ENCODE measurements around the gene NRXN3. TPM values are rescaled to one million over a fixed set of nuclear protein-coding genes. Genes with fewer than 3 reads are reported as not detected.
"Not testable (repeated sequence)": the region's sequence is repeated elsewhere in the genome, so short reads cannot be mapped to it uniquely, and the experiment has no call there.

The NRXN3 gene
- total and polyA plus RNA-seq, 3 experiments from 2014 or later: not detected

GRCh38 chr14:78412475-78412874 lies 242.3 kb downstream of the NRXN3 start:
- no peaks in the 10 kb centered on the region for H3K27me3 Mint-ChIP-seq
- Histone ChIP-seq H3K4me1 (ENCODE audit: insufficient read depth, low read length) (no peaks in the 10 kb centered on the region), H3K9me3 (ENCODE audit: low read length) (no peaks in the 10 kb centered on the region), H3K27me3 (ENCODE audit: insufficient read depth, low read length, poor library complexity, severe bottlenecking) (no peaks in the 10 kb centered on the region), H3K4me3 (ENCODE audit: low read length) (no peak overlapping the region), H3K27ac (ENCODE audit: low read depth, low read length) (no peak overlapping the region), H3K36me3 (ENCODE audit: insufficient read depth, low read length) (no peaks in the 10 kb centered on the region)
- no peaks in the 10 kb centered on the region for H3K4me1 Mint-ChIP-seq
- H3K4me3 Mint-ChIP-seq: no peak overlapping the region
- H3K9me3 Mint-ChIP-seq: peaks cover 0 to 5% (median 0%) of the 10 kb centered on the region in 5 donors
- peaks cover 0 to 1% (median 0%) of the 10 kb centered on the region in 3 donors for H3K36me3 Mint-ChIP-seq
- DNase-seq: no peak
- ChIA-PET POLR2A (no interaction called here), CTCF (no interaction called here)
- no peak overlapping the region for H3K27ac Mint-ChIP-seq

GRCh38 chr14:78414172-78414571 lies 244.0 kb downstream of the NRXN3 start:
- no peak for DNase-seq
- POLR2A ChIA-PET: no interaction called here

GRCh38 chr14:78417532-78417931 lies 247.4 kb downstream of the NRXN3 start:
- Mint-ChIP-seq H3K4me1 (no peaks in the 10 kb centered on the region), H3K9me3 (peaks cover 0 to 3% (median 0%) of the 10 kb centered on the region in 5 donors), H3K4me3 (no peak overlapping the region), H3K27ac (no peak overlapping the region), H3K36me3 (no peaks in the 10 kb centered on the region), H3K27me3 (no peaks in the 10 kb centered on the region)
- ChIA-PET CTCF (interaction anchor here (2.5 kb wide), 1 partner anchor 8 kb away, joined by 5 read pairs; no protein-coding TSS in a partner anchor), POLR2A (no interaction called here)
- no peaks in the 10 kb centered on the region for H3K9me3 ChIP-seq (ENCODE audit: low read length)
- H3K36me3 ChIP-seq (ENCODE audit: insufficient read depth, low read length): no peaks in the 10 kb centered on the region
- H3K27me3 ChIP-seq (ENCODE audit: insufficient read depth, low read length, poor library complexity, severe bottlenecking): no peaks in the 10 kb centered on the region
- no peak overlapping the region for H3K4me3 ChIP-seq (ENCODE audit: low read length)
- no peaks in the 10 kb centered on the region for H3K4me1 ChIP-seq (ENCODE audit: insufficient read depth, low read length)
- H3K27ac ChIP-seq (ENCODE audit: low read depth, low read length): no peak overlapping the region
- no peak for DNase-seq

More at GRCh38 chr14:78414172-78414571, 244.0 kb downstream of the NRXN3 start:
- H3K36me3 ChIP-seq (ENCODE audit: insufficient read depth, low read length): no peaks in the 10 kb centered on the region
- H3K4me3 ChIP-seq (ENCODE audit: low read length): no peak overlapping the region
- Mint-ChIP-seq H3K36me3 (no peaks in the 10 kb centered on the region), H3K27me3 (no peaks in the 10 kb centered on the region), H3K27ac (no peak overlapping the region), H3K4me1 (no peaks in the 10 kb centered on the region), H3K9me3 (peaks cover 0 to 3% (median 0%) of the 10 kb centered on the region in 5 donors), H3K4me3 (no peak overlapping the region)
- H3K4me1 ChIP-seq (ENCODE audit: insufficient read depth, low read length): no peaks in the 10 kb centered on the region
- H3K9me3 ChIP-seq (ENCODE audit: low read length): no peaks in the 10 kb centered on the region
- H3K27me3 ChIP-seq (ENCODE audit: insufficient read depth, low read length, poor library complexity, severe bottlenecking): no peaks in the 10 kb centered on the region
- H3K27ac ChIP-seq (ENCODE audit: low read depth, low read length): no peak overlapping the region
- CTCF ChIA-PET: no interaction called here

GRCh38 chr14:78424311-78424710 lies 254.1 kb downstream of the NRXN3 start:
- peaks cover 0 to 2% (median 0%) of the 10 kb centered on the region in 5 donors for H3K9me3 Mint-ChIP-seq
- H3K4me1 Mint-ChIP-seq: no peaks in the 10 kb centered on the region

GRCh38 chr14:78425330-78425729 lies 255.2 kb downstream of the NRXN3 start:
- no peak overlapping the region for H3K4me3 ChIP-seq (ENCODE audit: low read length)
- Mint-ChIP-seq H3K27me3 (no peaks in the 10 kb centered on the region), H3K27ac (no peak overlapping the region), H3K36me3 (no peaks in the 10 kb centered on the region), H3K4me1 (no peaks in the 10 kb centered on the region), H3K9me3 (peaks cover 0 to 2% (median 0%) of the 10 kb centered on the region in 5 donors), H3K4me3 (no peak overlapping the region)
- H3K36me3 ChIP-seq (ENCODE audit: insufficient read depth, low read length): no peaks in the 10 kb centered on the region
- CTCF ChIA-PET: no interaction called here
- H3K27me3 ChIP-seq (ENCODE audit: insufficient read depth, low read length, poor library complexity, severe bottlenecking): no peaks in the 10 kb centered on the region
- H3K4me1 ChIP-seq (ENCODE audit: insufficient read depth, low read length): no peaks in the 10 kb centered on the region
- no peak overlapping the region for H3K27ac ChIP-seq (ENCODE audit: low read depth, low read length)
- POLR2A ChIA-PET: no interaction called here
- DNase-seq: no peak
- H3K9me3 ChIP-seq (ENCODE audit: low read length): no peaks in the 10 kb centered on the region

More at GRCh38 chr14:78424311-78424710, 254.1 kb downstream of the NRXN3 start:
- Histone ChIP-seq H3K4me1 (ENCODE audit: insufficient read depth, low read length) (no peaks in the 10 kb centered on the region), H3K27ac (ENCODE audit: low read depth, low read length) (no peak overlapping the region), H3K4me3 (ENCODE audit: low read length) (no peak overlapping the region), H3K27me3 (ENCODE audit: insufficient read depth, low read length, poor library complexity, severe bottlenecking) (no peaks in the 10 kb centered on the region), H3K36me3 (ENCODE audit: insufficient read depth, low read length) (no peaks in the 10 kb centered on the region), H3K9me3 (ENCODE audit: low read length) (no peaks in the 10 kb centered on the region)
- H3K27me3 Mint-ChIP-seq: no peaks in the 10 kb centered on the region
- ChIA-PET POLR2A (no interaction called here), CTCF (no interaction called here)
- no peak overlapping the region for H3K27ac Mint-ChIP-seq
- DNase-seq: no peak
- H3K36me3 Mint-ChIP-seq: no peaks in the 10 kb centered on the region
- H3K4me3 Mint-ChIP-seq: no peak overlapping the region

GRCh38 chr14:78425782-78426181 lies 255.6 kb downstream of the NRXN3 start:
- ChIA-PET POLR2A (no interaction called here), CTCF (no interaction called here)
- no peaks in the 10 kb centered on the region for H3K36me3 ChIP-seq (ENCODE audit: insufficient read depth, low read length)
- H3K4me3 ChIP-seq (ENCODE audit: low read length): no peak overlapping the region
- Mint-ChIP-seq H3K9me3 (peaks cover 0 to 2% (median 0%) of the 10 kb centered on the region in 5 donors), H3K27ac (no peak overlapping the region), H3K4me1 (no peaks in the 10 kb centered on the region), H3K36me3 (no peaks in the 10 kb centered on the region), H3K4me3 (no peak overlapping the region), H3K27me3 (no peaks in the 10 kb centered on the region)
- H3K4me1 ChIP-seq (ENCODE audit: insufficient read depth, low read length): no peaks in the 10 kb centered on the region
- DNase-seq: no peak
- H3K27ac ChIP-seq (ENCODE audit: low read depth, low read length): no peak overlapping the region
- no peaks in the 10 kb centered on the region for H3K9me3 ChIP-seq (ENCODE audit: low read length)
- no peaks in the 10 kb centered on the region for H3K27me3 ChIP-seq (ENCODE audit: insufficient read depth, low read length, poor library complexity, severe bottlenecking)

GRCh38 chr14:78432046-78432445 lies 261.9 kb downstream of the NRXN3 start:
- Mint-ChIP-seq H3K36me3 (no peaks in the 10 kb centered on the region), H3K4me3 (no peak overlapping the region), H3K27ac (no peak overlapping the region), H3K4me1 (no peaks in the 10 kb centered on the region), H3K9me3 (peaks cover 0 to 6% (median 0%) of the 10 kb centered on the region in 5 donors), H3K27me3 (no peaks in the 10 kb centered on the region)
- Histone ChIP-seq H3K27ac (ENCODE audit: low read depth, low read length) (no peak overlapping the region), H3K27me3 (ENCODE audit: insufficient read depth, low read length, poor library complexity, severe bottlenecking) (no peaks in the 10 kb centered on the region), H3K4me1 (ENCODE audit: insufficient read depth, low read length) (no peaks in the 10 kb centered on the region), H3K9me3 (ENCODE audit: low read length) (no peaks in the 10 kb centered on the region), H3K36me3 (ENCODE audit: insufficient read depth, low read length) (no peaks in the 10 kb centered on the region), H3K4me3 (ENCODE audit: low read length) (no peak overlapping the region)
- DNase-seq: no peak
- POLR2A ChIA-PET: no interaction called here
- CTCF ChIA-PET: no interaction called here

GRCh38 chr14:78437448-78437847 lies 267.3 kb downstream of the NRXN3 start:
- H3K4me3 Mint-ChIP-seq; H3K9me3 ChIP-seq (ENCODE audit: low read length); H3K36me3 ChIP-seq (ENCODE audit: insufficient read depth, low read length); H3K27ac ChIP-seq (ENCODE audit: low read depth, low read length); POLR2A ChIA-PET; H3K36me3 Mint-ChIP-seq; H3K27me3 ChIP-seq (ENCODE audit: insufficient read depth, low read length, poor library complexity, severe bottlenecking); CTCF ChIA-PET; H3K27ac Mint-ChIP-seq; H3K4me1 Mint-ChIP-seq; H3K4me3 ChIP-seq (ENCODE audit: low read length); DNase-seq; H3K27me3 Mint-ChIP-seq; H3K4me1 ChIP-seq (ENCODE audit: insufficient read depth, low read length); H3K9me3 Mint-ChIP-seq: not testable (repeated sequence)

GRCh38 chr14:78440356-78440894 lies 270.3 kb downstream of the NRXN3 start:
- no peak overlapping the region for H3K27ac ChIP-seq (ENCODE audit: low read depth, low read length)
- H3K4me1 ChIP-seq (ENCODE audit: insufficient read depth, low read length): no peaks in the 10 kb centered on the region
- Mint-ChIP-seq H3K4me1 (no peaks in the 10 kb centered on the region), H3K36me3 (peaks cover 0 to 3% (median 0%) of the 10 kb centered on the region in 3 donors), H3K27ac (no peak overlapping the region), H3K9me3 (peaks cover 0 to 7% (median 5%) of the 10 kb centered on the region in 5 donors), H3K4me3 (no peak overlapping the region), H3K27me3 (peaks cover 0 to 4% of the 10 kb centered on the region in 2 donors)
- H3K9me3 ChIP-seq (ENCODE audit: low read length): no peaks in the 10 kb centered on the region
- POLR2A ChIA-PET: no interaction called here
- DNase-seq: no peak
- no peak overlapping the region for H3K4me3 ChIP-seq (ENCODE audit: low read length)
- CTCF ChIA-PET: no interaction called here
- no peaks in the 10 kb centered on the region for H3K27me3 ChIP-seq (ENCODE audit: insufficient read depth, low read length, poor library complexity, severe bottlenecking)
- no peaks in the 10 kb centered on the region for H3K36me3 ChIP-seq (ENCODE audit: insufficient read depth, low read length)

All from CD8-positive, alpha-beta memory T cell (primary cell).